Fibroblast of villous mesenchyme (primary cell): ENCODE measurements around the gene KLHL26. TPM values are rescaled to one million over a fixed set of nuclear protein-coding genes. Genes with fewer than 3 reads are reported as not detected.
A peak's percentile ranks its signal among the peaks of the same experiment; 100 is the strongest.

ENCODE experiments used
- DNase-seq: peaks from one replicate; pipeline ENCODE4 v3.0.0-alpha.2; 2010; ENCODE audit warnings: low read depth
- H3K4me3 ChIP-seq: 2 replicates; pipeline ENCODE4 v1.5.1; 2011; ENCODE audit warnings: low read depth, mild to moderate bottlenecking, low read length
- CTCF ChIP-seq: IDR thresholded peaks from 2 replicates; pipeline ENCODE4 v1.5.1; 2012; ENCODE audit warnings: low read depth, mild to moderate bottlenecking, low read length; ENCODE audit not compliant: insufficient read depth
- total RNA-seq: library from RNA; depleted of rRNA; stranded (reverse); fragments of >200 nt; gene quantifications from 2 replicates; pipeline ENCODE4 v1.2.3, GENCODE V29; 2012

Gene KLHL26
- total RNA-seq, 1 donor = 2.6 TPM

GRCh38 chr19:18635831-18636182, 1.0 kb upstream of the KLHL26 start:
- no peak for DNase-seq
- TF ChIP-seq CTCF = no peak
- H3K4me3 ChIP-seq = no peak overlapping the region

GRCh38 chr19:18636183-18636968, 452 bp upstream of the KLHL26 start:
- peak; percentile 97 for DNase-seq
- no peak for TF ChIP-seq CTCF
- peak overlapping the region; percentile 85 for H3K4me3 ChIP-seq

GRCh38 chr19:18637673-18638630, 1.1 kb downstream of the KLHL26 start:
- DNase-seq = no peak
- H3K4me3 ChIP-seq = peak overlapping the region; percentile 85
- no peak for TF ChIP-seq CTCF

GRCh38 chr19:18639706-18640243, 2.9 kb downstream of the KLHL26 start:
- TF ChIP-seq CTCF = no peak
- H3K4me3 ChIP-seq = no peak overlapping the region
- DNase-seq = peak; percentile 74

- TF ChIP-seq CTCF = no peak
Measured at GRCh38 chr19:18644196-18645034, 7.6 kb downstream of the KLHL26 start.

GRCh38 chr19:18645035-18645511, 8.2 kb downstream of the KLHL26 start:
- no peak for DNase-seq
- TF ChIP-seq CTCF = no peak
- H3K4me3 ChIP-seq = no peak overlapping the region

More at GRCh38 chr19:18644196-18645034, 7.6 kb downstream of the KLHL26 start:
- H3K4me3 ChIP-seq = no peak overlapping the region
- DNase-seq = no peak
